Urinary bladder (tissue), 4 donors: ENCODE results near the gene MDM1. TPM values are rescaled to one million over a fixed set of nuclear protein-coding genes. Genes with fewer than 3 reads are reported as not detected.

Source experiments
- DNase-seq: peaks from one replicate; pipeline ENCODE4 v3.0.0-alpha.2; 2015; ENCODE audit errors: extremely low spot score
- H3K27ac ChIP-seq: one replicate; pipeline ENCODE4 v1.5.1; 2013; ENCODE audit warnings: low read depth, mild to moderate bottlenecking, moderate library complexity
- H3K36me3 ChIP-seq: one replicate; pipeline ENCODE4 v1.6.1; 2013; ENCODE audit warnings: mild to moderate bottlenecking, moderate library complexity; ENCODE audit not compliant: insufficient read depth
- H3K4me1 ChIP-seq: one replicate; pipeline ENCODE4 v1.6.1; 2013; ENCODE audit warnings: mild to moderate bottlenecking, moderate library complexity; ENCODE audit not compliant: insufficient read depth
- H3K4me3 ChIP-seq: one replicate; pipeline ENCODE4 v1.5.1; 2013; ENCODE audit warnings: low read depth, low read length
- WGBS: extraction: QIAGEN DNeasy Blood & Tissue Kit; methylation state at CpG from one replicate; pipeline ENCODE4 v1.1.7; 2013; 5-methylcytosine and 5-hydroxymethylcytosine counted together
- polyA plus RNA-seq: library from polyadenylated mRNA; stranded (reverse); fragments of 200-250 nt; gene quantifications from one replicate; pipeline ENCODE4 v1.2.3, GENCODE V29; 2013
- total RNA-seq: library from RNA; depleted of rRNA; stranded (reverse); fragments of >200 nt; gene quantifications from one replicate; pipeline ENCODE4 v1.2.3, GENCODE V29; 2014
- donor health status: healthy with polysubstance abuse.
- donor health status: healthy.

Gene MDM1
- total and polyA plus RNA-seq, 2 donors, result 22.5 to 60.7 TPM

DNA sequence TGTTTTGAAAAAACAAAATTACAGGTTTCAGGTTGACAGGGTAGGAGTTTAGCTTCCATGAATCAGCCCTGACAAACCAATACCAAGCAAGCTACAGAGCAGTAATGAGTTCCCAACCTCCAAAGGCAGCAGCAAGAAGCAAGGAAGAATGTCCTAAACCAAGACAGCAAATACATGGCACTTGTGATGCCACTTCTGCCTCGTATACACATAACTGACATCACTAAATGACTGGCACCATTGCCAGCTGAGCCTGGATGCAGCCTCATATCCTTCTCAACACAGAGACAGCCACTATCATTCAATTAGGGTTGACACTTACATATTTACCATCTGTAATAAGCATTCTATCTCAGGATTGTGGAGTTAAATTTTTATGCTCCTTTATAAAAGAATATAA is 35.0 kb upstream of the MDM1 start:
- H3K4me3 ChIP-seq, result no peak overlapping the region
- no peaks in the 10 kb centered on the region for H3K4me1 ChIP-seq
- no peaks in the 10 kb centered on the region for H3K36me3 ChIP-seq
- no peak overlapping the region for H3K27ac ChIP-seq
- no peak for DNase-seq
- 57% methylated on average over 1 of the region's 1 CpG for WGBS

GRCh38 chr12:68364893-68365725 is 32.9 kb upstream of the MDM1 start:
- 8% methylated on average over 26 of the region's 26 CpGs for WGBS
- no peak overlapping the region for H3K4me3 ChIP-seq
- H3K36me3 ChIP-seq, result no peaks in the 10 kb centered on the region
- peak overlapping the region; percentile 71 for H3K27ac ChIP-seq
- DNase-seq, result peak; percentile 82
- H3K4me1 ChIP-seq, result no peaks in the 10 kb centered on the region

DNA sequence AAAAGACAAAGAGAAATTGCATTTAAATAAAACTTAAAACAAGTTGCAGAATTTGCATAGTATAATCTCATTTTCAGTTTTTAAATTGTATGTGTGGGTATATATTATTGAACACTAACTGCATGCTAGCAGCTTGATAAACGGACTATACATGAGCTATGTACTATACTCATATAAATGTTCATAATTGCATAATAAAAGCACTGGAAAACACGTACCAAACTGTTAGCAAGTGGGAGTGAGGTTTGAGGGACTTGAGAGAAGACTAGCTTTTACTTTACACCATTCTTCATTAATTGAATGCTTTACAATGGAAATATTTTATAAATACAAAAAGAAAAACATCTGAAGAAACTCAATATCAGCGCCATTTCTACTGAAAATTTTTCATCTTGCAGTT is 32.2 kb upstream of the MDM1 start:
- Histone ChIP-seq H3K4me1 (no peaks in the 10 kb centered on the region), H3K4me3 (no peak overlapping the region), H3K36me3 (no peaks in the 10 kb centered on the region), H3K27ac (peak overlapping the region; percentile 48)
- DNase-seq, result no peak
- 78% methylated on average over 3 of the region's 3 CpGs for WGBS

- no peak for DNase-seq
- no peaks in the 10 kb centered on the region for H3K4me1 ChIP-seq
- no peaks in the 10 kb centered on the region for H3K36me3 ChIP-seq
- no peak overlapping the region for H3K4me3 ChIP-seq
- no peak overlapping the region for H3K27ac ChIP-seq
These were observed 29.8 kb upstream of the MDM1 start for GRCh38 chr12:68361953-68362352.

DNA sequence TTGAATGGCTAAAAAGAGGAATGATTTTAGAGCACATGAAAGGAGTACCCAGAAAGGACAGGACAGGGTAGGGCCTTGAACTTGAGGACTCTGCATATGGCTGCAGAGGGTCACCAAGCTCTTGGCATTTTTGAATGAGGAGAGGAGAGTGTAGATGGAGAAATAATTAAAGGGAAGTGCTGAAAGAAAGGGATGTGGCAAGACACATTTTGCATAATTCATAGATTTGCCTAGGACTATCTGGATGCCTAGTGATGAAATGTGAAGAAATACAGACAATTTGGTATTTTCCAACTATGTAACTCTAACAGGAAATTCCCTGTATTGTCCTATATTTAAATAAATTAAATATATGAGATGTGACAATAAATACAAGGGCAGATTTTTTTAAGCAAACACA is 27.5 kb upstream of the MDM1 start:
- no peaks in the 10 kb centered on the region for H3K4me1 ChIP-seq
- no peak overlapping the region for H3K4me3 ChIP-seq
- no peaks in the 10 kb centered on the region for H3K36me3 ChIP-seq
- DNase-seq, result no peak
- no peak overlapping the region for H3K27ac ChIP-seq

- no peak overlapping the region for H3K4me3 ChIP-seq
- WGBS, result 34% methylated on average over 10 of the region's 10 CpGs
- no peaks in the 10 kb centered on the region for H3K4me1 ChIP-seq
- no peak overlapping the region for H3K27ac ChIP-seq
- H3K36me3 ChIP-seq, result no peaks in the 10 kb centered on the region
- DNase-seq, result peak; percentile 53
These were observed 26.6 kb upstream of the MDM1 start for GRCh38 chr12:68358532-68359485.

DNA sequence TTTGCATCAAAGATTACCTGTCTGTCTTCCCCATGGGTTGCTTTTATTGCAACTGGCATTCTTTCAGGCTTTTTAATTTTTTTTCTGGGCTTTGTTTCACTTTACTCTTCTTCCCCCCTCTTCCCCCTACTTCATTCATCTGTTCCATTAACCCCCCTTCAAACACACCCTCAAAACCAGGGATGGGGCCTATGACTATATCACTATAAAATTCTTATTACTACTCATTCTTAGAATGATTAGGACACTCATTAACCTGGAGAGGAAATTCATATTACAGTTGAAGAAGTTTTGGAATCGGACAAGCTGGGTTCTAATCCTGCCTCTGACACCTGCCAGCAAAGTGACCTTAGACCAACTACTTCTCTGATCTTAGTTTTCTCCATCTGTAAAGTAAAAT is 24.8 kb upstream of the MDM1 start:
- Histone ChIP-seq H3K4me3 (no peak overlapping the region), H3K4me1 (no peaks in the 10 kb centered on the region), H3K36me3 (no peaks in the 10 kb centered on the region), H3K27ac (no peak overlapping the region)
- 93% methylated on average over 1 of the region's 1 CpG for WGBS
- DNase-seq, result no peak

DNA sequence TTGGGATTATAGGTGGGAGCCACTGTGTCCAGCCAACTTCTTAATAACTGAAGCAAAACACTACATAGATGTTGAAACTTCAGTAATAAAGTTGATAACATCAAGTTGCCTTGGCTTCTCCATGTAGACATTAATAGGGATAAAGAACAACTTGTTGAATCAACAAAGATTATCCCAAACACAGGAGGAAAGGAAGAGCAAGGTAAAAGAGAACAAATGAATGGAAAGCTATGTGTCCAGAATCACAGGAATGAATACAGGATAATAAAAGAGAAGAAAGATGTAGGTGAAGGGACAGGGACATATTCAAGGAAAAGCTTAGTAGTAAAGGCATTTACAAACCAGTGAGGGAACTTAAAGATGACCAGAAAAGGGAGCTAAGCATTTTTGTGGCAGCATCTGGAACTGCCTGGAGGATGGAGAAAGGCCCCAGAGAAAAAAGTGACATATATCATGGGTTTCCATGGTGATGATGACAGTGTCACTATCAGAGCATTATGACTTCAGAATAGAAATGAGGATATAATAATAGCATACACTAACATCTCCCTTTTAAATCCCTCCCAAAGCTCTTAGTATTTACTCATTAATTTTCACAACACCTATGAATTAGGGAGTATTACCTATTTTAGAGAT is 24.0 kb upstream of the MDM1 start:
- H3K36me3 ChIP-seq, result no peaks in the 10 kb centered on the region
- no peak overlapping the region for H3K4me3 ChIP-seq
- no peaks in the 10 kb centered on the region for H3K4me1 ChIP-seq
- no peak for DNase-seq
- H3K27ac ChIP-seq, result no peak overlapping the region

- Histone ChIP-seq H3K36me3 (no peaks in the 10 kb centered on the region), H3K27ac (no peak overlapping the region), H3K4me3 (no peak overlapping the region), H3K4me1 (no peaks in the 10 kb centered on the region)
- no peak for DNase-seq
- WGBS, result 75% methylated on average over 4 of the region's 4 CpGs
These were observed 22.9 kb upstream of the MDM1 start for GRCh38 chr12:68354977-68355541.

- WGBS, result 32% methylated on average over 2 of the region's 2 CpGs
- DNase-seq, result no peak
These were observed 19.9 kb upstream of the MDM1 start for GRCh38 chr12:68352067-68352466.

GRCh38 chr12:68350753-68351152 is 18.6 kb upstream of the MDM1 start:
- H3K27ac ChIP-seq, result no peak overlapping the region
- H3K4me3 ChIP-seq, result no peak overlapping the region
- WGBS, result 83% methylated on average over 3 of the region's 3 CpGs

More at GRCh38 chr12:68352067-68352466, 19.9 kb upstream of the MDM1 start:
- Histone ChIP-seq H3K4me3 (no peak overlapping the region), H3K4me1 (no peaks in the 10 kb centered on the region), H3K36me3 (no peaks in the 10 kb centered on the region), H3K27ac (no peak overlapping the region)

GRCh38 chr12:68349921-68350606 is 17.9 kb upstream of the MDM1 start:
- Histone ChIP-seq H3K36me3 (no peaks in the 10 kb centered on the region), H3K4me1 (no peaks in the 10 kb centered on the region), H3K27ac (no peak overlapping the region), H3K4me3 (no peak overlapping the region)
- DNase-seq, result no peak
- WGBS, result 64% methylated on average over 5 of the region's 5 CpGs

More at GRCh38 chr12:68350753-68351152, 18.6 kb upstream of the MDM1 start:
- no peaks in the 10 kb centered on the region for H3K36me3 ChIP-seq
- DNase-seq, result no peak
- no peaks in the 10 kb centered on the region for H3K4me1 ChIP-seq

- H3K27ac ChIP-seq, result no peak overlapping the region
- DNase-seq, result no peak
- H3K4me1 ChIP-seq, result no peaks in the 10 kb centered on the region
- WGBS, result 28% methylated on average over 2 of the region's 2 CpGs
- no peak overlapping the region for H3K4me3 ChIP-seq
- no peaks in the 10 kb centered on the region for H3K36me3 ChIP-seq
These were observed 17.1 kb upstream of the MDM1 start for GRCh38 chr12:68349220-68349621.
